MM.1S (cell line): ENCODE measurements around the gene GTPBP4.
A peak's percentile ranks its signal among the peaks of the same experiment; 100 is the strongest.

Experiments used
- DNase-seq: peaks from one replicate; pipeline ENCODE4 v3.0.0-alpha.2; 2015
- H2AFZ ChIP-seq: fragments of 300-600 bp; sonication (generic); 2 replicates; pipeline ENCODE4 v1.6.0; 2016; ENCODE audit warnings: antibody characterized with exemption, low read length
- H3F3A ChIP-seq: fragments of 300-600 bp; sonication (generic); 2 replicates; pipeline ENCODE4 v1.6.1; 2016; ENCODE audit warnings: mild to moderate bottlenecking, antibody characterized with exemption, low read length, moderate library complexity, mixed read lengths; ENCODE audit not compliant: insufficient read depth
- H3K27ac ChIP-seq: fragments of 300-600 bp; sonication (generic); 2 replicates; pipeline ENCODE4 v1.5.1; 2016; ENCODE audit warnings: mild to moderate bottlenecking, low read length
- H3K27me3 ChIP-seq: fragments of 300-600 bp; sonication (generic); replicated peaks from 2 replicates; pipeline ENCODE4 v1.6.0; 2016; ENCODE audit warnings: low read length; ENCODE audit not compliant: insufficient read depth
- H3K36me3 ChIP-seq: fragments of 300-600 bp; sonication (generic); replicated peaks from 2 replicates; pipeline ENCODE4 v1.6.1; 2016; ENCODE audit warnings: mild to moderate bottlenecking, low read length, mixed read lengths; ENCODE audit not compliant: insufficient read depth
- H3K4me1 ChIP-seq: fragments of 300-600 bp; sonication (generic); 2 replicates; pipeline ENCODE4 v1.6.1; 2016; ENCODE audit warnings: low read length, mixed read lengths
- H3K4me2 ChIP-seq: fragments of 300-600 bp; sonication (generic); 2 replicates; pipeline ENCODE4 v1.6.0; 2016; ENCODE audit warnings: low read depth, low read length
- H3K4me3 ChIP-seq: fragments of 300-600 bp; sonication (generic); 2 replicates; pipeline ENCODE4 v1.5.1; 2016; ENCODE audit warnings: low read length, mixed read lengths
- H3K79me2 ChIP-seq: fragments of 300-600 bp; sonication (generic); 2 replicates; pipeline ENCODE4 v1.6.1; 2016; ENCODE audit warnings: mixed run types, low read length, mixed read lengths
- H3K9ac ChIP-seq: fragments of 300-600 bp; sonication (generic); 2 replicates; pipeline ENCODE4 v1.6.1; 2016; ENCODE audit warnings: low read length, mixed read lengths
- H3K9me2 ChIP-seq: fragments of 300-600 bp; sonication (generic); replicated peaks from 2 replicates; pipeline ENCODE4 v1.6.1; 2016; ENCODE audit warnings: mild to moderate bottlenecking, low read length, mixed read lengths; ENCODE audit not compliant: insufficient read depth
- H3K9me3 ChIP-seq: fragments of 300-600 bp; sonication (generic); replicated peaks from 2 replicates; pipeline ENCODE4 v1.6.1; 2016; ENCODE audit warnings: mild to moderate bottlenecking, low read length, mixed read lengths; ENCODE audit not compliant: insufficient read depth
- H4K20me1 ChIP-seq: fragments of 300-600 bp; sonication (generic); 2 replicates; pipeline ENCODE4 v1.6.1; 2016; ENCODE audit warnings: mild to moderate bottlenecking, low read length, moderate library complexity, mixed read lengths; ENCODE audit not compliant: insufficient read depth
- EZH2 ChIP-seq: fragments of 300-600 bp; sonication (generic); optimal IDR thresholded peaks from 2 replicates; pipeline ENCODE3; 2017; ENCODE audit warnings: low read depth, mild to moderate bottlenecking, antibody characterized with exemption, low read length, mixed read lengths
- EZH2phosphoT487 ChIP-seq: fragments of 300-600 bp; sonication (generic); IDR thresholded peaks from 2 replicates; pipeline ENCODE4 v1.6.1; 2018; ENCODE audit warnings: antibody characterized with exemption, low read length
- TF ChIP-seq, protein P1 (sequence below): fragments of 300-600 bp; sonication (generic); IDR thresholded peaks from 2 replicates; pipeline ENCODE4 v1.5.1; 2016; ENCODE audit warnings: antibody characterized with exemption, low read length, mixed read lengths

Gene GTPBP4

DNA sequence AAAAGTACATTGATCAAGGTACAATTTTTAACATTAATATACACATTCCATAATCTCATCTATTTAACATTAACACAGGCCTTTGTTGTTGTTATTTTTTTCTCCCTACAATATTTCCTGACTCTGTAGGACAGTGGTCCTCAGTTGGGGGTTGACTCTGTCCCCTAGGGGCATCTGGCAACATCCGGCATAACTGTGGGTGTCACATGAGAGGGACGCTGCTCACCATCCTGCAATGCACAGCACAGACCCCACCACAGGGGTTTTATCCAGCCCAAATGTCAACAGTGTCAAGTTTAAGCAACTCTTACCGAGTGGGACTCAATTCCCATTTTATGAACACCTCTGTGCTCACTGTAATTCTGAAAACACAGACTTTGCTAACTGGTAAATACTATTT is 51.9 kb downstream of the GTPBP4 start:
- H3F3A ChIP-seq, result peaks cover 23% of the 10 kb centered on the region
- no peaks in the 10 kb centered on the region for H4K20me1 ChIP-seq
- no peaks in the 10 kb centered on the region for H3K9me3 ChIP-seq
- peaks cover 19% of the 10 kb centered on the region for H3K36me3 ChIP-seq
- peaks cover 27% of the 10 kb centered on the region for H3K79me2 ChIP-seq
- H3K9me2 ChIP-seq, result no peaks in the 10 kb centered on the region
- no peak overlapping the region for H3K4me3 ChIP-seq
- H3K4me1 ChIP-seq, result 0 out of 2 replicates have a peak, but pooled peaks cover 13% of the 10 kb centered on the region
- no peaks in the 10 kb centered on the region for H3K27me3 ChIP-seq
- H3K27ac ChIP-seq, result no peak overlapping the region
- H2AFZ ChIP-seq, result no peak overlapping the region
- H3K4me2 ChIP-seq, result no peak overlapping the region
- DNase-seq, result no peak
- no peak overlapping the region for H3K9ac ChIP-seq
- TF ChIP-seq EZH2phosphoT487 (no peak), EZH2 (no peak)
- TF ChIP-seq, protein P1, sequence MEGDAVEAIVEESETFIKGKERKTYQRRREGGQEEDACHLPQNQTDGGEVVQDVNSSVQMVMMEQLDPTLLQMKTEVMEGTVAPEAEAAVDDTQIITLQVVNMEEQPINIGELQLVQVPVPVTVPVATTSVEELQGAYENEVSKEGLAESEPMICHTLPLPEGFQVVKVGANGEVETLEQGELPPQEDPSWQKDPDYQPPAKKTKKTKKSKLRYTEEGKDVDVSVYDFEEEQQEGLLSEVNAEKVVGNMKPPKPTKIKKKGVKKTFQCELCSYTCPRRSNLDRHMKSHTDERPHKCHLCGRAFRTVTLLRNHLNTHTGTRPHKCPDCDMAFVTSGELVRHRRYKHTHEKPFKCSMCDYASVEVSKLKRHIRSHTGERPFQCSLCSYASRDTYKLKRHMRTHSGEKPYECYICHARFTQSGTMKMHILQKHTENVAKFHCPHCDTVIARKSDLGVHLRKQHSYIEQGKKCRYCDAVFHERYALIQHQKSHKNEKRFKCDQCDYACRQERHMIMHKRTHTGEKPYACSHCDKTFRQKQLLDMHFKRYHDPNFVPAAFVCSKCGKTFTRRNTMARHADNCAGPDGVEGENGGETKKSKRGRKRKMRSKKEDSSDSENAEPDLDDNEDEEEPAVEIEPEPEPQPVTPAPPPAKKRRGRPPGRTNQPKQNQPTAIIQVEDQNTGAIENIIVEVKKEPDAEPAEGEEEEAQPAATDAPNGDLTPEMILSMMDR, result no peak

DNA sequence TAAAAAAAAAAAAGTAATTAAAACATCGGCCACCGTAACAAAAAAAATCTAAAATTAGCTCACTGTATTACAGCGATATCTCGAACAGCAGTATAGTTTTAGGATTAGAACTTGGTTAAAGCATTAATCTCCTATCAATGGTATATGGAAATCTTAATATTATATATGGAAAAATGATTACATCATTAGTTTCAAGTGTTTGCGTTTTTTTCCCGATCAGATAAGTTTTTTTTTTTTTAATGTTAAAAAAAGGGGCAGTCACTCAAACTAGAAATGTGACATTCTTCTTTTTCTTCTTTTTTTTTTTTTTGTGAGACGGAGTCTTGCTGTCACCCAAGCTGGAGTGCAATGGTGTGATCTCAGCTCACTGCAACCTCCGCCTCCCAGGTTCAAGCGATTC is 53.3 kb downstream of the GTPBP4 start:
- no peaks in the 10 kb centered on the region for H3K27me3 ChIP-seq
- H3K4me2 ChIP-seq, result no peak overlapping the region
- H3K9me2 ChIP-seq, result no peaks in the 10 kb centered on the region
- H3F3A ChIP-seq, result peaks cover 23% of the 10 kb centered on the region
- H4K20me1 ChIP-seq, result no peaks in the 10 kb centered on the region
- DNase-seq, result no peak
- H3K9me3 ChIP-seq, result no peaks in the 10 kb centered on the region
- no peak overlapping the region for H3K9ac ChIP-seq
- H3K4me3 ChIP-seq, result no peak overlapping the region
- H2AFZ ChIP-seq, result no peak overlapping the region
- H3K79me2 ChIP-seq, result peaks cover 40% of the 10 kb centered on the region
- peaks cover 19% of the 10 kb centered on the region for H3K36me3 ChIP-seq
- 0 out of 2 replicates have a peak, but pooled peaks cover 25% of the 10 kb centered on the region for H3K4me1 ChIP-seq
- no peak overlapping the region for H3K27ac ChIP-seq
- TF ChIP-seq, protein P1, result no peak
- TF ChIP-seq EZH2, result no peak
- no peak for TF ChIP-seq EZH2phosphoT487

DNA sequence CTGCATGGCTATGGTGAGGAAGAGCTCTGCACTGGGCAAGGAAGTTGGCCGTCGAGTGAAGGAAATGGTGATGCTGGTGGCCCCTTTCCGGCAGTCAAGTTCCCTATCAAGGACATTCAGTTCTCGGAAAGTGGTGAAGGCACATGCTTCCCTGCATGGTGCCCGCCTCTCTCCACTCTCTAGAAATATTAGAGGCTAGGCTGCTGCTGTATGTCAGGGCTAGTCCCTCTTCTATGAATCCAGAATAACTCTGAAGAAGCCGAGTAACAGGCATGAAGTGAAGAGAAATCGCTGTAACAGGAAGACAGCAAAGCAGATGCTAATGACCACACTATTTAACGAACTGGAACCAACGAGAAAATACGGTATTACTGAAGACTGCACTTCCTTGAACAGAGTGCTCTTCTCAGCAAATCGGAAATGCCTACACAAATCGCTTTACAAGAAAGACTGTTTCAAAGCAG is 55.3 kb downstream of the GTPBP4 start:
- H3K27me3 ChIP-seq, result no peaks in the 10 kb centered on the region
- H3K4me3 ChIP-seq, result peak overlapping the region; percentile 16
- DNase-seq, result peak; percentile 80
- no peak overlapping the region for H2AFZ ChIP-seq
- H4K20me1 ChIP-seq, result no peaks in the 10 kb centered on the region
- no peak for TF ChIP-seq EZH2
- TF ChIP-seq, protein P1, result no peak
- TF ChIP-seq EZH2phosphoT487, result no peak
- peaks cover 19% of the 10 kb centered on the region for H3K36me3 ChIP-seq
- peaks cover 22% of the 10 kb centered on the region for H3F3A ChIP-seq
- H3K9me2 ChIP-seq, result no peaks in the 10 kb centered on the region
- peaks cover 53% of the 10 kb centered on the region for H3K79me2 ChIP-seq
- H3K9me3 ChIP-seq, result no peaks in the 10 kb centered on the region
- H3K27ac ChIP-seq, result peak overlapping the region; percentile 52
- H3K9ac ChIP-seq, result peak overlapping the region; percentile 17; the same call in 1 of the 2 replicates
- H3K4me2 ChIP-seq, result peak overlapping the region; percentile 24
- 0 out of 2 replicates have a peak, but pooled peaks cover 29% of the 10 kb centered on the region for H3K4me1 ChIP-seq
